K562 (cell line): ENCODE measurements around the gene HSF5. TPM values are rescaled to one million over a fixed set of nuclear protein-coding genes. Genes with fewer than 3 reads are reported as not detected.

Experiments
- BCOR ChIP-seq: fragments of 450-650 bp; IDR thresholded peaks from 2 replicates; pipeline ENCODE4 v1.6.1; 2016
- CXXC5 ChIP-seq: fragments of 250-450 bp; sonication (Bioruptor Pico); IDR thresholded peaks from 2 replicates; pipeline ENCODE4 v1.8.0; 2022; ENCODE audit warnings: inconsistent platforms, mild to moderate bottlenecking, moderate library complexity
- KHSRP ChIP-seq: fragments of 450-650 bp; IDR thresholded peaks from 2 replicates; pipeline ENCODE4 v1.6.1; 2017
- MYNN ChIP-seq, 2 experiments: sonication (generic); formaldehyde crosslinking in 1 of 2; IDR thresholded peaks; 2 replicates each; pipeline versions ENCODE4 v1.5.0 to v1.6.1; 2016 to 2020; ENCODE audit warnings: antibody characterized with exemption in 1 of 2, missing genetic modification reagents in 1 of 2
- SAFB2 ChIP-seq: fragments of 200-400 bp; formaldehyde crosslinking; IDR thresholded peaks from 2 replicates; pipeline ENCODE4 v1.6.1; 2018; ENCODE audit warnings: borderline replicate concordance, low read length, low read depth, moderate library complexity; ENCODE audit not compliant: severe bottlenecking
- SLC30A9 ChIP-seq: fragments of 250-450 bp; sonication (Bioruptor Pico); IDR thresholded peaks from 2 replicates; pipeline ENCODE4 v1.8.0; 2022; ENCODE audit warnings: mild to moderate bottlenecking, moderate library complexity
- SMARCC2 ChIP-seq: fragments of 450-650 bp; IDR thresholded peaks from 2 replicates; pipeline ENCODE4 v1.6.1; 2017; ENCODE audit warnings: antibody characterized with exemption, moderate library complexity, mild to moderate bottlenecking, low read depth
- SNIP1 ChIP-seq: fragments of 450-650 bp; IDR thresholded peaks from 2 replicates; pipeline ENCODE4 v1.7.1; 2017; ENCODE audit warnings: low read depth, mild to moderate bottlenecking
- SRSF9 ChIP-seq: fragments of 200-400 bp; formaldehyde crosslinking; IDR thresholded peaks from 2 replicates; pipeline ENCODE4 v1.6.1; 2017; ENCODE audit warnings: low read depth, low read length, borderline replicate concordance
- TBL1XR1 ChIP-seq, 2 experiments: IDR thresholded peaks; 2 replicates each; pipeline ENCODE4 v1.6.1; 2012; ENCODE audit warnings: improper control_type of control experiment in 2 of 2, low read length in 2 of 2, mild to moderate bottlenecking in 1 of 2
- ZNF408 ChIP-seq: fragments of 250-450 bp; sonication (Bioruptor Pico); IDR thresholded peaks from 2 replicates; pipeline ENCODE4 v1.4.0; 2020; ENCODE audit warnings: low read depth, mild to moderate bottlenecking, moderate library complexity
- ZNF707 ChIP-seq: fragments of 250-450 bp; sonication (Bioruptor Pico); conservative IDR thresholded peaks from 2 replicates; pipeline ENCODE4 v1.8.0; 2022; ENCODE audit warnings: inconsistent platforms, mild to moderate bottlenecking, moderate library complexity
- polyA plus RNA-seq, 8 experiments: library from polyadenylated mRNA; depleted of rRNA in 4 of 8; stranded (reverse) in 5 of 8; unstranded in 3 of 8; fragments of >200 nt; fragmentation: Nextera tagmentation in 2 of 8; fragmentation: Illumina TruSeq in 1 of 8; extraction: Ambion mirVana in 2 of 8; extraction: Trizol in 1 of 8; gene quantifications; 2 replicates each; pipeline versions ENCODE4 v1.2.1 to v1.2.3, GENCODE V29; 2011 to 2014; ENCODE audit warnings: inconsistent platforms in 1 of 8, missing spikeins in 1 of 8
- total RNA-seq, 7 experiments: library from RNA; depleted of rRNA in 6 of 7; stranded (reverse); fragments of >200 nt in 6 of 7; fragmentation: Illumina TruSeq in 2 of 7; extraction: Trizol in 2 of 7; gene quantifications; 2 replicates each; pipeline versions ENCODE4 v1.2.1 to v1.2.3, GENCODE V29; 2011 to 2021; ENCODE audit warnings: low replicate concordance in 1 of 7
- TF ChIP-seq, protein P1 (sequence below): fragments of 450-650 bp; IDR thresholded peaks from 2 replicates; pipeline ENCODE4 v1.6.1; 2017; ENCODE audit warnings: antibody characterized with exemption
- TF ChIP-seq, protein P2 (sequence below): sonication (generic); formaldehyde crosslinking; IDR thresholded peaks from 2 replicates; pipeline ENCODE4 v1.8.1; 2023; ENCODE audit warnings: mild to moderate bottlenecking, missing genetic modification reagents
- TF ChIP-seq, protein P3 (sequence below): fragments of 450-650 bp; IDR thresholded peaks from 2 replicates; pipeline ENCODE4 v1.6.1; 2016; ENCODE audit warnings: low read depth, mild to moderate bottlenecking, moderate library complexity
- TF ChIP-seq, protein P4 (sequence below), 2 experiments: fragments of 450-650 bp in 1 of 2; sonication (generic) in 1 of 2; formaldehyde crosslinking in 1 of 2; IDR thresholded peaks; 2 replicates each; pipeline versions ENCODE4 v1.7.1 to v1.9.0; 2016 to 2022; ENCODE audit warnings: inconsistent platforms in 1 of 2, mild to moderate bottlenecking in 1 of 2, missing genetic modification reagents in 1 of 2

Gene HSF5
- total and polyA plus RNA-seq, 9 of the 15 experiments (the other 6 are each of a cell fraction or from before 2014, with no cell fraction given) = 0.04 TPM; not detected in 8

DNA sequence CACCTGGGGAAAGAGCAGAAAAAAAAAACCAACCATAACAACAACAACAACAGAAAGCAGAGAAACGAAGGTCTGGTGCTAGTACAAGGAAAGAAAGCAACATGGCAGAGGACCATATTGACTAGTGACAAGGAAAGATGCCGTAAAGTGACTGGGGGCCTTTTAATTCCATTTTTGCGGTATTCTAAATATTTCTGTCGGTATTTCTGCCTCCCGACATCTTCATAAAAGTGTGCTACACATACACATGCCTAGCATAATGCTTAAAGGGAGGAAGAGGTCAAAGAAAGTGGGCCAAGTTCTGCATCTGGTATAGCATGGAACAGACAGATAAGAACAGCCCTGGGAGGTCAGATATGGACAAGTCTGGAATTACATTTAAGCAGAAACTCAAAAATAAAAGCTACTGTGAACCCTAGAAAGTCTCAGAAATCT lies 51.4 kb downstream of the HSF5 start (continued):
- TF ChIP-seq BCOR = peak; percentile 8; the same call in 1 of the 2 replicates
- TF ChIP-seq ZNF408 = no peak
- no peak; the same call in 1 of the 2 replicates for TF ChIP-seq CXXC5 (CRISPR knock-in tag)
- TF ChIP-seq SLC30A9 = no peak
- TF ChIP-seq KHSRP = no peak; the same call in 1 of the 2 replicates
- TF ChIP-seq SMARCC2 = peak; percentile 84; the same call in 1 of the 2 replicates
- TF ChIP-seq SRSF9 = no peak
- TF ChIP-seq, protein P1, sequence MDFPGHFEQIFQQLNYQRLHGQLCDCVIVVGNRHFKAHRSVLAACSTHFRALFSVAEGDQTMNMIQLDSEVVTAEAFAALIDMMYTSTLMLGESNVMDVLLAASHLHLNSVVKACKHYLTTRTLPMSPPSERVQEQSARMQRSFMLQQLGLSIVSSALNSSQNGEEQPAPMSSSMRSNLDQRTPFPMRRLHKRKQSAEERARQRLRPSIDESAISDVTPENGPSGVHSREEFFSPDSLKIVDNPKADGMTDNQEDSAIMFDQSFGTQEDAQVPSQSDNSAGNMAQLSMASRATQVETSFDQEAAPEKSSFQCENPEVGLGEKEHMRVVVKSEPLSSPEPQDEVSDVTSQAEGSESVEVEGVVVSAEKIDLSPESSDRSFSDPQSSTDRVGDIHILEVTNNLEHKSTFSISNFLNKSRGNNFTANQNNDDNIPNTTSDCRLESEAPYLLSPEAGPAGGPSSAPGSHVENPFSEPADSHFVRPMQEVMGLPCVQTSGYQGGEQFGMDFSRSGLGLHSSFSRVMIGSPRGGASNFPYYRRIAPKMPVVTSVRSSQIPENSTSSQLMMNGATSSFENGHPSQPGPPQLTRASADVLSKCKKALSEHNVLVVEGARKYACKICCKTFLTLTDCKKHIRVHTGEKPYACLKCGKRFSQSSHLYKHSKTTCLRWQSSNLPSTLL = no peak
- TF ChIP-seq TBL1XR1 (IDR thresholded peaks at IDR 0.05; ENCODE audit: low read length in 2 of 2) = peak in 1 of 2 experiments; percentile 84; a peak in 2 of 4 replicates
- no peak for TF ChIP-seq ZNF707 (CRISPR knock-in tag)
- TF ChIP-seq, protein P2, sequence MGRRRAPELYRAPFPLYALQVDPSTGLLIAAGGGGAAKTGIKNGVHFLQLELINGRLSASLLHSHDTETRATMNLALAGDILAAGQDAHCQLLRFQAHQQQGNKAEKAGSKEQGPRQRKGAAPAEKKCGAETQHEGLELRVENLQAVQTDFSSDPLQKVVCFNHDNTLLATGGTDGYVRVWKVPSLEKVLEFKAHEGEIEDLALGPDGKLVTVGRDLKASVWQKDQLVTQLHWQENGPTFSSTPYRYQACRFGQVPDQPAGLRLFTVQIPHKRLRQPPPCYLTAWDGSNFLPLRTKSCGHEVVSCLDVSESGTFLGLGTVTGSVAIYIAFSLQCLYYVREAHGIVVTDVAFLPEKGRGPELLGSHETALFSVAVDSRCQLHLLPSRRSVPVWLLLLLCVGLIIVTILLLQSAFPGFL (CRISPR knock-in tag) = no peak
- no peak for TF ChIP-seq SNIP1
- TF ChIP-seq, protein P3, sequence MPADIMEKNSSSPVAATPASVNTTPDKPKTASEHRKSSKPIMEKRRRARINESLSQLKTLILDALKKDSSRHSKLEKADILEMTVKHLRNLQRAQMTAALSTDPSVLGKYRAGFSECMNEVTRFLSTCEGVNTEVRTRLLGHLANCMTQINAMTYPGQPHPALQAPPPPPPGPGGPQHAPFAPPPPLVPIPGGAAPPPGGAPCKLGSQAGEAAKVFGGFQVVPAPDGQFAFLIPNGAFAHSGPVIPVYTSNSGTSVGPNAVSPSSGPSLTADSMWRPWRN = peak; percentile 30; the same call in 1 of the 2 replicates
- no peak for TF ChIP-seq SAFB2
- peak; percentile 89 for TF ChIP-seq MYNN (IDR thresholded peaks at IDR 0.05)
- TF ChIP-seq MYNN (CRISPR knock-in tag; IDR thresholded peaks at IDR 0.05) = no peak
- TF ChIP-seq, protein P4, sequence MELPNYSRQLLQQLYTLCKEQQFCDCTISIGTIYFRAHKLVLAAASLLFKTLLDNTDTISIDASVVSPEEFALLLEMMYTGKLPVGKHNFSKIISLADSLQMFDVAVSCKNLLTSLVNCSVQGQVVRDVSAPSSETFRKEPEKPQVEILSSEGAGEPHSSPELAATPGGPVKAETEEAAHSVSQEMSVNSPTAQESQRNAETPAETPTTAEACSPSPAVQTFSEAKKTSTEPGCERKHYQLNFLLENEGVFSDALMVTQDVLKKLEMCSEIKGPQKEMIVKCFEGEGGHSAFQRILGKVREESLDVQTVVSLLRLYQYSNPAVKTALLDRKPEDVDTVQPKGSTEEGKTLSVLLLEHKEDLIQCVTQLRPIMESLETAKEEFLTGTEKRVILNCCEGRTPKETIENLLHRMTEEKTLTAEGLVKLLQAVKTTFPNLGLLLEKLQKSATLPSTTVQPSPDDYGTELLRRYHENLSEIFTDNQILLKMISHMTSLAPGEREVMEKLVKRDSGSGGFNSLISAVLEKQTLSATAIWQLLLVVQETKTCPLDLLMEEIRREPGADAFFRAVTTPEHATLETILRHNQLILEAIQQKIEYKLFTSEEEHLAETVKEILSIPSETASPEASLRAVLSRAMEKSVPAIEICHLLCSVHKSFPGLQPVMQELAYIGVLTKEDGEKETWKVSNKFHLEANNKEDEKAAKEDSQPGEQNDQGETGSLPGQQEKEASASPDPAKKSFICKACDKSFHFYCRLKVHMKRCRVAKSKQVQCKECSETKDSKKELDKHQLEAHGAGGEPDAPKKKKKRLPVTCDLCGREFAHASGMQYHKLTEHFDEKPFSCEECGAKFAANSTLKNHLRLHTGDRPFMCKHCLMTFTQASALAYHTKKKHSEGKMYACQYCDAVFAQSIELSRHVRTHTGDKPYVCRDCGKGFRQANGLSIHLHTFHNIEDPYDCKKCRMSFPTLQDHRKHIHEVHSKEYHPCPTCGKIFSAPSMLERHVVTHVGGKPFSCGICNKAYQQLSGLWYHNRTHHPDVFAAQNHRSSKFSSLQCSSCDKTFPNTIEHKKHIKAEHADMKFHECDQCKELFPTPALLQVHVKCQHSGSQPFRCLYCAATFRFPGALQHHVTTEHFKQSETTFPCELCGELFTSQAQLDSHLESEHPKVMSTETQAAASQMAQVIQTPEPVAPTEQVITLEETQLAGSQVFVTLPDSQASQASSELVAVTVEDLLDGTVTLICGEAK (IDR thresholded peaks at IDR 0.05) = 0 out of 2 replicates have a peak, but pooled peaks have one; percentile 52
- TF ChIP-seq, protein P4 (CRISPR knock-in tag; IDR thresholded peaks at IDR 0.05) = no peak
